Measurements from ENCODE around the gene TOMM5. TPM values are rescaled to one million over a fixed set of nuclear protein-coding genes. Genes with fewer than 3 reads are reported as not detected.

Gene TOMM5
- total and polyA plus RNA-seq, 2 donors, result 88.6 to 95.4 TPM

- over 99% methylated on average over 6 of the region's 6 CpGs for WGBS
- no peak for DNase-seq (ENCODE audit: extremely low spot score)
- Histone ChIP-seq H3K4me3 (ENCODE audit: low read depth, low read length) (no peak overlapping the region), H3K36me3 (ENCODE audit: insufficient read depth) (no peaks in the 10 kb centered on the region), H3K27ac (ENCODE audit: low read depth) (no peak overlapping the region), H3K4me1 (ENCODE audit: insufficient read depth) (no peaks in the 10 kb centered on the region)
These were observed 49.9 kb downstream of the TOMM5 start for GRCh38 chr9:37542488-37542887.

GRCh38 chr9:37541465-37541864 is 50.9 kb downstream of the TOMM5 start:
- Histone ChIP-seq H3K4me1 (ENCODE audit: insufficient read depth) (no peaks in the 10 kb centered on the region), H3K4me3 (ENCODE audit: low read depth, low read length) (no peak overlapping the region), H3K36me3 (ENCODE audit: insufficient read depth) (no peaks in the 10 kb centered on the region), H3K27ac (ENCODE audit: low read depth) (no peak overlapping the region)
- DNase-seq (ENCODE audit: extremely low spot score), result no peak
- 97% methylated on average over 8 of the region's 8 CpGs for WGBS

GRCh38 chr9:37540634-37541033 is 51.8 kb downstream of the TOMM5 start:
- H3K4me3 ChIP-seq (ENCODE audit: low read depth, low read length), result no peak overlapping the region
- no peak for DNase-seq (ENCODE audit: extremely low spot score)
- H3K27ac ChIP-seq (ENCODE audit: low read depth), result no peak overlapping the region
- no peaks in the 10 kb centered on the region for H3K36me3 ChIP-seq (ENCODE audit: insufficient read depth)
- no peaks in the 10 kb centered on the region for H3K4me1 ChIP-seq (ENCODE audit: insufficient read depth)
- 77% methylated on average over 3 of the region's 3 CpGs for whole genome bisulfite sequencing

GRCh38 chr9:37539634-37540033 is 52.8 kb downstream of the TOMM5 start:
- DNase-seq (ENCODE audit: extremely low spot score), result no peak
- Histone ChIP-seq H3K36me3 (ENCODE audit: insufficient read depth) (no peaks in the 10 kb centered on the region), H3K27ac (ENCODE audit: low read depth) (no peak overlapping the region), H3K4me3 (ENCODE audit: low read depth, low read length) (no peak overlapping the region), H3K4me1 (ENCODE audit: insufficient read depth) (no peaks in the 10 kb centered on the region)

Other genes starting within 250 kb of the TOMM5 start
- gene GRHPR, start 169.9 kb downstream of the TOMM5 start, total RNA-seq, result 52.2 TPM
- gene GRHPR, start 169.9 kb downstream of the TOMM5 start, polyA plus RNA-seq, result 122 TPM
- gene ZBTB5, start 127.1 kb downstream of the TOMM5 start, total RNA-seq, result 14.2 TPM
- 8.1 TPM for gene ZBTB5, start 127.1 kb downstream of the TOMM5 start, polyA plus RNA-seq
- gene POLR1E, start 106.6 kb downstream of the TOMM5 start, total RNA-seq, result 32.4 TPM
- 26.6 TPM for gene POLR1E, start 106.6 kb downstream of the TOMM5 start, polyA plus RNA-seq
- gene FBXO10, start 16.2 kb downstream of the TOMM5 start, total RNA-seq, result 9.5 TPM
- gene FBXO10, start 16.2 kb downstream of the TOMM5 start, polyA plus RNA-seq, result 5.9 TPM
- gene FRMPD1, start 58.4 kb upstream of the TOMM5 start, total RNA-seq, result 1.1 TPM
- 0.03 TPM for gene FRMPD1, start 58.4 kb upstream of the TOMM5 start, polyA plus RNA-seq
- gene TRMT10B, start 161.2 kb upstream of the TOMM5 start, total RNA-seq, result 6.6 TPM
- gene TRMT10B, start 161.2 kb upstream of the TOMM5 start, polyA plus RNA-seq, result 9.5 TPM
- 45.2 TPM for gene EXOSC3, start 192.5 kb upstream of the TOMM5 start, total RNA-seq
- 28.4 TPM for gene EXOSC3, start 192.5 kb upstream of the TOMM5 start, polyA plus RNA-seq
- 39.0 TPM for gene DCAF10, start 208.2 kb upstream of the TOMM5 start, total RNA-seq
- 15.0 TPM for gene DCAF10, start 208.2 kb upstream of the TOMM5 start, polyA plus RNA-seq